Measurements from ENCODE around the gene MAN1C1.

GRCh38 chr1:25690396-25690956 lies 73.9 kb downstream of the MAN1C1 start:
- TF ChIP-seq ATF6 (CRISPR knock-in tag; IDR thresholded peaks at IDR 0.05) (no peak), GABPB1 (CRISPR knock-in tag; IDR thresholded peaks at IDR 0.05) (no peak), JUN (CRISPR knock-in tag; IDR thresholded peaks at IDR 0.05) (no peak), CREM (CRISPR knock-in tag; IDR thresholded peaks at IDR 0.05) (no peak), ZNF121 (CRISPR knock-in tag; IDR thresholded peaks at IDR 0.05) (no peak), NFYB (CRISPR knock-in tag; conservative IDR thresholded peaks at IDR 0.05; ENCODE audit: low read depth) (no peak), ZBTB21 (CRISPR knock-in tag; IDR thresholded peaks at IDR 0.05; ENCODE audit: borderline replicate concordance) (no peak), NR2C2 (CRISPR knock-in tag; IDR thresholded peaks at IDR 0.05) (no peak)
- TF ChIP-seq, protein P1, sequence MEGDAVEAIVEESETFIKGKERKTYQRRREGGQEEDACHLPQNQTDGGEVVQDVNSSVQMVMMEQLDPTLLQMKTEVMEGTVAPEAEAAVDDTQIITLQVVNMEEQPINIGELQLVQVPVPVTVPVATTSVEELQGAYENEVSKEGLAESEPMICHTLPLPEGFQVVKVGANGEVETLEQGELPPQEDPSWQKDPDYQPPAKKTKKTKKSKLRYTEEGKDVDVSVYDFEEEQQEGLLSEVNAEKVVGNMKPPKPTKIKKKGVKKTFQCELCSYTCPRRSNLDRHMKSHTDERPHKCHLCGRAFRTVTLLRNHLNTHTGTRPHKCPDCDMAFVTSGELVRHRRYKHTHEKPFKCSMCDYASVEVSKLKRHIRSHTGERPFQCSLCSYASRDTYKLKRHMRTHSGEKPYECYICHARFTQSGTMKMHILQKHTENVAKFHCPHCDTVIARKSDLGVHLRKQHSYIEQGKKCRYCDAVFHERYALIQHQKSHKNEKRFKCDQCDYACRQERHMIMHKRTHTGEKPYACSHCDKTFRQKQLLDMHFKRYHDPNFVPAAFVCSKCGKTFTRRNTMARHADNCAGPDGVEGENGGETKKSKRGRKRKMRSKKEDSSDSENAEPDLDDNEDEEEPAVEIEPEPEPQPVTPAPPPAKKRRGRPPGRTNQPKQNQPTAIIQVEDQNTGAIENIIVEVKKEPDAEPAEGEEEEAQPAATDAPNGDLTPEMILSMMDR (IDR thresholded peaks at IDR 0.05), result no peak

All from WTC11 (cell line).